ENCODE results near the gene CAPN1.
"Not testable (repeated sequence)": the region's sequence is repeated elsewhere in the genome, so short reads cannot be mapped to it uniquely, and the experiment has no call there.

Gene CAPN1

DNA sequence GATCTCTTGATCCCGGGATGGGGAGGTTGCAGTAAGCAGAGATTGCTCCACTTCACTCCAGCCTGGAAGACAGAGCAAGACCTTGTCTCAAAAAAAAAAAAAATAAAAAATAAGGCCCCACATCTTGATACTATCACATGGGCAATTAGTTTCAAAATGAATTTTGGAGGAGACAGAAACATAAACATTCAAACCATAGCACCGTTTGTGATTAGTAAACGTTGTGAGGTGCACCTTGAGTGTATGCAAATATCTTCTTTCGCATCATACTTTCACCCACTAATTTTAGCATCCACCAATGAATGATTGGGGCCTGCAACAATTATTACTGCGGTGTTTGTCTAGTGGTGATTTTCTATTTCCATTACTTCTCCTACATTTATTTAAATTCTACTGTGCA lies 22.7 kb upstream of the CAPN1 start:
- no peak for DNase-seq (ENCODE audit: low read depth in 2 of 2)

DNA sequence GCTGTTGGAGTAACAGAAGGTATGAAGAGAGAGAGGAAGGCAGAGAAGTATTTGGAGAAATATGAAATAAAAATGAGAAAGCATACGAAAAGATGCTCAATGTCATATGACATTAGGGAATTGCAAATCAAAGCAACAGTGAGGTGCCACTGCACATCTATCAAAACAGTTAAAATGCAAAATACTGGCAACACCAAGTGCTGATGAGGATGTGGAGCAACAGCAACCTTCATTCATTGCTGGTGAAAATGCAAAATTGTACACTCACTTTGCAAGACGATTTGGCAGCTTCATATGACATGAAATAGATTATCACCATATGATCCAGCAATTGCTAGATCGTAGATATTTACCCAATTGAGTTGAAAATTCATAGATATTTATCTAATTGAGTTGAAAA lies 21.1 kb upstream of the CAPN1 start:
- no peak for DNase-seq (ENCODE audit: low read depth in 2 of 2)

DNA sequence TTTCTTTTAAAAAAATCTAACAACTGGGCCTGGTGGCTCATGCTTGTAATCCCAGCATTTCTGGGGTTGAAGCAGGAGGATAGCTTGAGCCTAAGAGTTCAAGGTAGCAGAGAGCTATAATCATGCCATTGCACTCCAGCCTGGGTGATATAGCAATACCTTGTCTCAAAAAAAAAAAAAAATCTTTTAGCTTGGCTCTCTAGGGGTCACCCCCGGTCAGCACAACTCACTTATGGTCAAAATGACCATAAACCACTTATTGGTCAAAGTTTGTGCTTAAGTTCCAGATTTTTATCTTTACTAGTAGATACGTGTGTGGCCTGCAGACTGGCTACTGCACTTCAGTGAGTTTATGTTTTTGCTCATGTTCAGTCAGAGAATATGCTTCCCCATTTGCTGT lies 18.0 kb upstream of the CAPN1 start:
- DNase-seq (ENCODE audit: low read depth in 2 of 2) = no peak

DNA sequence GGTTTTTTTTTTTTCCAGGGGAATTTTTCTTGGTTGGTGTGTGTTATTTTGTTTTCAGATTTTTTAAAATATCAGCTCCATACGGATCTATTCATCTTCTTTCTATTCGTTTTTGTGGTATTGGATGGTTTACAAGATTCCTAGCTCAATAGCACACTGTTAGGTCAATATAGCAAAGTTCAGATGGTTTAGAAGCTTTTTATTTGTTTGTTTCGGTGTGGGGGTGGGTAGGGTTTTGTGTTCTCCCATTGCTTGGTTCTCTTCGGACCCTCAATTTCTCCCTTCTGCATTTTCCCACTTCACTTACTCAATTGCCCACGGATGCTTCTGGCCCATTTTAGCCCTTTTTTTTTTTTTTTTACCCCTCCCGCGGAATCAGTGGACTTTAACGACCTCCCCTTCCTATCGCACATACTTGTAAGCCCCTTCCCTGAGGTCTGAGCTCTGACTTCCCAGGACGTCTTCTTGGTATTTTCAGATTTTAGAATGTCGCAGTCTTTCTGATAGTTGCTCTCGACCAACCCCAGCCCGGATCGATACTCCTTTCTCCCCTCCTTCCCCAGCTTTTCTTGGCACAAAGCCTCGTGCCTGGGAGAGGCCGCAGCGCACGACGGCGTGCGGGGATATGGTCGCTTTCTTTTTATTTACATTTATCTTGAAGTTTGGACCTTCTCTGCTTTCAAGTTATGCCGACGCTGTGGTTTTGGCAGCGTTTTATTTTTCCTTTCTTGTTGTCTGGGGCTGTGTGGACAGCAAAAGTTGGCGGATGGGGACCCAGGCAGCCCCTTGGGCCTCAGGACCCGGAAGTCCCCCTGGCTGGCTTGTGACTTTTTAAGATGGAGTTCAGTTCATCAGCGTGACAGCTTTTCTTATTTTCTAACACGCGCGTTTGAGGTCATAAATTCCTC lies 16.1 kb upstream of the CAPN1 start:
- no peak for DNase-seq (ENCODE audit: low read depth in 2 of 2)

DNA sequence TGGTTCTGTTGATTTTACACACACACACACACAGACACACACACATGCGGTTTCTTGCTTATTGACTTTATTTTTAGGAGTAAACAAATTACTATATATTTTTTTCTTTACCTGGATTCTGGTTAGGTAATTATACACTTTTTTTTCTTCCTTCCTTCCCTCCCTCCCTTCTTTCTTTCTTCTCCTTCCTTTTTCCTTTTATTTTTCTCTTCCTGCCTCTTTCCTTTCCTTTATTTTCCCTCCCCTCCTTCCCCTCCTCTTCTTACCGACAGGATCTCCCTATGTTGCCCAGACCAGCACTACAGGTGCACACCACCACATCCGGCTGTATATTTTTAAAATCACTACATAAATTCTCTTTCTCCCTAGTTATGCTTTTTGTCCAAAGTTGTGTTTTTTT lies 14.8 kb upstream of the CAPN1 start:
- no peak for DNase-seq (ENCODE audit: low read depth in 2 of 2)

DNA sequence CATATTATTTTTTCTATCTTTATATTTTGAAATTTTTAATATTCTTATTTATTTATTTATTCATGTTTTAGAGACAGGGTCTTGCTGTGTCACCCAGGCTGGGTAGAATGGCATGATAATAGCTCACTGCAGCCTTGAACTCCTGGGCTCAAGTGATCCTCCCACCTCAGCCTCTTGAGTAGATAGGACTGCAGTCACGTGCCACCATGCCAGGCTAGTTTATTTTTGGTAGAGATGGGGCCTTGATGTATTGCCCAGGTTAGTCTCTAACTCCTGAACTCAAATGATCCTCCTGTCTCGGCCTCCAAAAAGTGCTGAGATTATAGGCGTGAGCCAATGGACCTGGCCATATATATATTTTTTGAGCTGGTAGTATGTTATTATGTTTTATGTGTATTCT lies 14.1 kb upstream of the CAPN1 start:
- DNase-seq (ENCODE audit: low read depth in 2 of 2) = no peak

DNA sequence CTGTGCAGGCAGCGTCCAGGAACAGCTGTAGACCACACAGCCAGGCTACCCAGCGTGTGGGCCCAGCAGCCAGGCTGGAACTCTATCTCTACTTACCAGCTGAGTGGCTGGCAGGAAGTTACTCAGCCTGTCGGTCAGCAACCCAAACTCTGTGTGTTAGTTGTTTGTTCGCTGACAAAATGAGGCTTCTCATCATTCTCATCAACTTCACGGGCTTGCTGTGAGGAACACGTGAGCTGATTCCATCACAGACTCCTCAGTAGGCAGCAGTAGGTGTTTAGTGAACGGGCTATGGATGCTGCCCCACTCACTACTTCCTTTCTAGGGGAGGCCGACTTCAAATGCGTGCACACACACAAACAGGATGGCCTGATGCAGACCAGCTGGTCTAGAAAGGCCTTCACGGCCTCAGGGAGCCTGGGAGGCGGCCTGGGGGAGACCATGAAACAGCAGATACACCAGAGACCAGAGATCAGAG lies 12.5 kb upstream of the CAPN1 start:
- no peak for DNase-seq (ENCODE audit: low read depth in 2 of 2)

DNA sequence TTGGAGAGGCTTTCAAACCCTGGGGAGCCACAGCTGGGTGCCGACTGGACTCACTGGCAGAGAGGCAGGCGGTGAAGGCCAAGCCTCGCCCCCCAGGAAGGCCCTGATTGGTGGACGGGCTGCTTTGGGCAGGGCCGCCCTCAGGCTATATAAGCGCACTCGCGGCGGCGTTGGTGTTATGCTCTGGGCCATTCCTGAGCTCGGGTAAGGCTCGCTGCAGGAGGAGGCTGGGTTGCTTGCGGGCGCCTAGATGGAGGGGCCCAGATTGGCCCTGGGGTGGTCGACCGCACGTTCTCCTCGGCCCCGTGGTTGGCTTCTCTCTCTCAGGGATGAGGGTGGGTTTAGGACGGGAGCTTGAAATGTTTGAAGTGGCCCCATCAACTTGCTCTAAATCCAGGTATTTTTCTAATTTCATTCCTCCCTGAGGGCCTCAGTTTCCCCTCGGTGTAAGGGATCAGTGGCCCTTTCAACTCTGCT lies 11.6 kb upstream of the CAPN1 start, which contains the start of gene SPDYC:
TSS of gene SPDYC (plus strand) at position 176 of the 477 bp plus-strand sequence. CDS start 1,125 bp downstream, outside the sequence.
- no peak for DNase-seq (ENCODE audit: low read depth in 2 of 2)

DNA sequence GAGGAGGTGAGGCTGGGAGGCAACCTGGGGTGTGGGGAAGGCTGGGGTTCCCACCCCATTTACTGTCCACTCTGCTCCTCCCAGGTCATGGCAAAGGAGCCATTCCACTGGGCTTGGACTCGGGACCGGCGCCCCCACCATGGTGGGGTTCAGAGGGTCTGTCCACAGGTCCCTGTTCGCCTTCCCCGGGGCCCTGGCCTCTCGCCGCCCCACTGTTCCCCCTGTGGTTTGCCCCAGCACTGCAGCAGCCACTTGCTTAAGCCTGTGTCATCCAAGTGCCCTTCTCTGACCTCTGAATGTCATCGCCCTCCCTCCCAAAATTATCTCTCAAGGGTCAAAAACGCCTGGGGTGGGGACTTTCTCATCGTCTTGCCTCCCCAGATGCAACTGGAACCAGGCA lies 9.1 kb upstream of the CAPN1 start:
- DNase-seq (ENCODE audit: low read depth in 2 of 2) = no peak

DNA sequence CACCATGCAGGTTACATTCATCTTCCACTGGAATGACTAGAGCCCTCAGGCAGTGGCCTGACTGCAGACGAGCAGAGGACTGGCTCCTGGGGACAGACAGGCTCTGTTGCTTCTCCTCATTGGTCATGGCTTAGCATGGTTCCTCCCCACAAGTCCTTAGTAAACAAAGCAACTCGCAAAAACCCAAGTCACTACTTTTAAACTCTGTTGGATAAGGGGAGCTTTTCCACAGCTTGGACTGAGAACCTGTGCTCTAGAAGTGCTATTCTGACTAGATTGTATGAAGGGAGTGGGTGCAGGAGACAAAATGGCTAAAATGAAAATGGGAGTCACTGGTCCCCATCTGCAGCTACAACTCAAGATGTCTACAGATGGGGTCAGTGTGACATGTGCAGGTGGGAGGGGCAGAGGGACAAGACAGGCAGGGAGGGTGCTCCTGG lies 7.1 kb upstream of the CAPN1 start:
- not testable (repeated sequence) for DNase-seq (ENCODE audit: low read depth in 2 of 2)

DNA sequence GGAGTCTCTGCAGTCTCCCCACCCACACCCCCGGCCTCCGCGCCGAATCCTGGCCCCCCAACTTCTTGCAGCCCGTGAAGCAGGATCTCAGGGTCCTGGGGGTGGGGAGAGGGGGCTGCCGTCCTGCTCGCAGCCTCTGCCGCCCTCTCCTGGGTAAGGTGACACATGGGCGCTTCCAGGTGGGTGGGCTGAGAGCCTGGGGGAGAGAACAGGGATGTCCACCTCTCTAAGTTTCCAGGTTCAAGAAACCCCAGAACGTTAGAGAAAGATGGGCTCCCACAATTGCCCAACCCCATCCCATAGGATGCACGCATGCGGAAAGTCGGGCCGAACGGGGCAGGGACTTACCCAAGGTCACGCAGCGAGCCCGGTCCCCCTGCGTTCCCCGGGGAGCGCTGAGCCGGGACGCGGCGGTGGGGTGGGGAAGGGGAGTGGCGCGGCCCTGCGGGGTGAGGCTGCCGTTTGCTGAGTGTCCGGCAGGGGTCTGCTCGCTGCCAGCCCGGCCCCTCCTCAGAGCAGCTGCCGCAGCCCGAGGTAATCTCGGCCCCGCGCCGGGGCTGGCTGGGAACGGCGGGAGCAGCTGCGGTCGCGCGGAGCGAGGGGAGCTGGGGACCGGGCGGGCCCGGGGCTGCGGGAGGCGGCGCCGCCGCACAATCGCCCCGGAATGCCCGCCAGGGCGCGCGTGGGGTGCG lies 705 bp upstream of the CAPN1 start:
- DNase-seq (ENCODE audit: low read depth in 2 of 2) = peak; percentile 41

DNA sequence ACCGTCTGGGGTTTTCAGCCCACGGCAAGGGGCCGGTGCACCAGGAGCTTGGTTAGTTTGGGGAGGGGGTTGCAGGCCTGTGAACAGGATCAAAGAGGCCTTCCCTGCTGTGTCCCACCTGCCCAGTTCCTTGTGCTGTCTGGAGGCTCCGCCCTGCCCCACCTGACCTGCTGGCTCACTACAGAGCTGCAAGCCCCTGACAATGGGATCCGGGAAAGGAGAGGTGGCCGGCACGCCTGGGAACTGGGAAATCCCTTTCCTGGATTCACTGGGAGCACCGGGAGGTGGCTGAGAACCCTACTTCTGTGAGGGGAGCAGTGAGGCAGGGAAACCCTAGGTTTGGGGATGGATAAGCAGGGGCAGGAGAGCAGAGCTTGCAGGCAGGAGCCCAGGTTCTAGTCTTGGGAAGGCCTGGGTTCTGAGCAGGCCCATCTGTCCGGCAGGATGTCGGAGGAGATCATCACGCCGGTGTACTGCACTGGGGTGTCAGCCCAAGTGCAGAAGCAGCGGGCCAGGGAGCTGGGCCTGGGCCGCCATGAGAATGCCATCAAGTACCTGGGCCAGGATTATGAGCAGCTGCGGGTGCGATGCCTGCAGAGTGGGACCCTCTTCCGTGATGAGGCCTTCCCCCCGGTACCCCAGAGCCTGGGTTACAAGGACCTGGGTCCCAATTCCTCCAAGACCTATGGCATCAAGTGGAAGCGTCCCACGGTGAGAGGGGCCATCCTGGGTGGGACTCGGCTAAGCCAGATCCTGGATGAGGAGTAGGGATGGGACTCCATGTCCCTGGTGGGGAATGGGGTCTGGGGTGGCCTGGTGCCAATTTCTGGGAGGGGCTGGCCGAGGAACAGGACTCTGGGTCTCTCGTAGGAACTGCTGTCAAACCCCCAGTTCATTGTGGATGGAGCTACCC lies 786 bp downstream of the CAPN1 start:
- DNase-seq (ENCODE audit: low read depth in 2 of 2) = no peak

DNA sequence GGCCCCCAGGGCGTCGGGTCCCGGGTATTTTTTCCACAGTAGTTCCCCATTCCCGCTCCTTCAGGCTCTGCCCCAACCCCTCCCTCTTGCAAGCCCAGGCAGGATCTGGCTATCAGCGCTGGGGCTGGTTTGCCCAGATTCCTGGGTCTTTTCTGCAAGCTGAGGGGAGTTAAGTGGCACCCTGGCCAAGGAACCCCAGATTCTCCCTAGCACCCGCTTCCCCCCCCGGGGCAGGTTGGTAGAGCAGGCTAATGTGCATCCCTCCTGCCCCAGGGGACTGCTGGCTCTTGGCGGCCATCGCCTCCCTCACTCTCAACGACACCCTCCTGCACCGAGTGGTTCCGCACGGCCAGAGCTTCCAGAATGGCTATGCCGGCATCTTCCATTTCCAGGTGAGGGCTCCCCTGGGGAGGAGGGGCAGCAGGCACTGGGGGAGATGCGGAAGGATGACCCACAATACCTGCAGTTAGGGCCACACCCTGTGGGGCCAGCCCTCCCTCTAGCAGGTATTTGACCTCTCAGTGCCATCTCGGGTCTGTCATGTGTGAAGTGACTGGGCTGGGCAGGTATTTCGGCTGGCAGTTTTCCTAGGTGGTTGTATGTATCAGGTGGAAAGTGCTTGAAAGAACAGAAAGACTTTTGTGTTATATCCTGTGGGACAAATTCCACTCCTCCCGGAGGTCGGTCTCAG lies 1.6 kb downstream of the CAPN1 start:
- DNase-seq (ENCODE audit: low read depth in 2 of 2) = no peak

DNA sequence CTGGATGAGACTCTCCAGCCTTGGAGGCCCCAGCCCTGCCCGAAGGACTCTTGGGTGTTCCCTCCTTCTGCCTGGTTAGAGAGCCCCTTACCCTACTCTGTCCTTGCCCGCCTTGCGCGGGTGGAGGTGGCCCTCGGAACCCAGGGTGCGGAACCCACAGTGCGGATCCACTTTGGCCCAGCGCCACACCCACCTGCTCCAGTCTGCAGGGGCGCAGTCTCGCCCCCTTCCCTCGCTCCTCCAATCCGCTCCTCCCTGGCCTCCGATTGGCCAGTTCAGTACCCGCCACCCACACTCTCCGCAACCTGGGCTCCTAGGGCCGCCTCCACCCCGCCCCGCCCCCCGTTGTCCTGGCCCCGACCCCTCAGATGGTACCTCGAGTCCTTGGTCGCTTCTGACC lies 2.4 kb downstream of the CAPN1 start:
- DNase-seq (ENCODE audit: low read depth in 2 of 2) = no peak

DNA sequence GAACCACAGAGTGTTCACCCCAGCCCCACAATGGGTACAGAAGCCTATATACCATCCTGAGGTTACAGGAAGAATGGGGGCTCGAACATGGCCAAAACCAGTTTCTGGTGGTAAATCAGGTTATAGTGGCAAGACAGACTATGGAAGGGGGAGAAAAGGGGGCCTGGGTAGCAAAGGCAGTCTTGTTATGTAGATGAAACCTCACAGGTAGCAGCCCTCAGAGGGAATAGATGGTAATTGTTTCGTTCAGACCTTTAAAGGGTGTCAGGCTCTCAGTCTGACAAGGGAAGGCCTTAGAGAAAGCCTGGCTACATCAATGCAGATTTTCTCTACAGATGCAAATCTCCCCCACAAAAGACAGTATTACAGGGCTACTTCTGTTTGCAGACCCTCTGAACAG lies 3.4 kb downstream of the CAPN1 start:
- no peak for DNase-seq (ENCODE audit: low read depth in 2 of 2)

DNA sequence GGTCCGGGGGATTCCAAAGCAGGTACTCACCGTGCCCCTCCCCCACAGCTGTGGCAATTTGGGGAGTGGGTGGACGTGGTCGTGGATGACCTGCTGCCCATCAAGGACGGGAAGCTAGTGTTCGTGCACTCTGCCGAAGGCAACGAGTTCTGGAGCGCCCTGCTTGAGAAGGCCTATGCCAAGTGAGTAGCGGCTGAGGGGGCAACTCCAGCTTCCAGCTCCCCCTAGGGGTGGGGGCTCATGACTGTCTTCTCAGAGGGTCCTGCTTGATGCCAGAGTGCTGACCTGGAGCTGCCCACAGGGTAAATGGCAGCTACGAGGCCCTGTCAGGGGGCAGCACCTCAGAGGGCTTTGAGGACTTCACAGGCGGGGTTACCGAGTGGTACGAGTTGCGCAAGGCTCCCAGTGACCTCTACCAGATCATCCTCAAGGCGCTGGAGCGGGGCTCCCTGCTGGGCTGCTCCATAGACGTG lies 4.2 kb downstream of the CAPN1 start:
- no peak for DNase-seq (ENCODE audit: low read depth in 2 of 2)

DNA sequence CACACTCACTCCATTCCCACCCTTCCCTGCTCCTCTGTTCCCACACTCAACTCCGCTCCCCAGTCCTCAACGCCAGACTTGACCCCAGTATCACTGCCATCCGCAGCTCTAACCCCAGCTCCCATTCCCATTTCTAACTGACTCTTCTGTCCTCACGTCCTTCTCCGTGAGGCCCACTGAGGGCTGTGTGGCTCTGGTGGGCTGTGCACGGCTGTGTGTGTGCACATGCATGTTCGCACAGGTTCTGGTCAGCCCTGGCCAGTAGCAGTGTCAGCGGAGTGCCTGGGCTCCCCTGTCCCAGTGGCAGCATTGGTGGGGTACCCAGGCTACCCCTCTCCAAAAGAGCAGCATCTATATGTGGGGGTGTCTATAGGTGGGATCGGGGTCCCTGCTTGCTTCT lies 5.0 kb downstream of the CAPN1 start:
- no peak for DNase-seq (ENCODE audit: low read depth in 2 of 2)

DNA sequence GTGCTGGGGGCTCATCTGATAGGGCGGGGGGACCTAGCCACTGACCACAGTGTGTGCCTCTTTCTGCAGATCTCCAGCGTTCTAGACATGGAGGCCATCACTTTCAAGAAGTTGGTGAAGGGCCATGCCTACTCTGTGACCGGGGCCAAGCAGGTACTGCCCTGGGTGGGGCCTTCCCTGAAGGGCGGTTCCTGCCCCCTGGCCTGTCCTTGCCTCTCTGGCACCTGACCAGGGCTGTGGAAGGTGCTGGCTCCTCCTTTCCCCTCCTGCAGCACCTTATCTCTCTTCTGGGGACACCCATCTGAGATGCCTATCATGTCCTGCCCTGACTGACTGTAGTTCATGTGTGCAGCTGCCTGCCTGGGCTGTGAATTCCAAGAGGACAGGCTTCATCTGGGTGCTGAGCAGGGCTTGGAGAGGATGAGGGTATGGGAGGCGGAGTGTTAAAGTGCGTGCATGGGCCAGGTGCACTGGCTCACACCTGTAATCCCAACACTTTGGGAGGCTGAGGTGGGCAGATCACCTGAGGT lies 5.5 kb downstream of the CAPN1 start:
- DNase-seq (ENCODE audit: low read depth in 2 of 2) = no peak

DNA sequence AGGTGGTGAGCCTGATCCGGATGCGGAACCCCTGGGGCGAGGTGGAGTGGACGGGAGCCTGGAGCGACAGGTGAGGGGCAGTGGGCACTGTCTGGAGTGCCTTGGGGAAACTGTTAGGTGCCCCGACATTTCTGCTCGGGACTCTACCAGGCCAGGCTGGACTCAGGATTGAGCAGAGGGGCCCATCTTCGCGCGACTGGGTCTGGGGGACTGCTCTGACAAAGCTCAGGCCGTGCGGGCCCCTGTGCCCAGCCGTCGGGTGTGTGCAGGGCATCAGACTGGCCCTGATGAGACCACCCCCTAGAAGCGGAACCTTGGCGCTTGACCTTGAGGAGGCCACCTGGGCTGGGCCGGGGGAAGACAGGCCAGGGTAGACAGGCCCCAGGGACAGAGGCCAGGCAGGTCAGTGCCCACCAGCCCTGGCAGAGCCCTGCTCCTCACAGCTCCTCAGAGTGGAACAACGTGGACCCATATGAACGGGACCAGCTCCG lies 6.3 kb downstream of the CAPN1 start:
- DNase-seq (ENCODE audit: low read depth in 2 of 2) = no peak

DNA sequence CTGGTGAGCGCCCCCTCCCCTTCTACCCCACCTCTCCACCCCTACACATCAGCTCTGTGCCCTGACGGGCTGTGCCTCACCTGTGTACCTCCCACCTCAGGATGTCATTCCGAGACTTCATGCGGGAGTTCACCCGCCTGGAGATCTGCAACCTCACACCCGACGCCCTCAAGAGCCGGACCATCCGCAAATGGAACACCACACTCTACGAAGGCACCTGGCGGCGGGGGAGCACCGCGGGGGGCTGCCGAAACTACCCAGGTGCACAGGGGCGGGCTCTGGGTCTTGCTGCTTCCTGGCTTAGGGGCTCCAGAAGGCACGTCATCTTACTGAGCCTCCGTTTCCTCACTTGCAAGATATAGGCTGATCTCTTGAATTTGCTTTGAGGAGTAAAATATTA lies 6.8 kb downstream of the CAPN1 start:
- DNase-seq (ENCODE audit: low read depth in 2 of 2) = no peak

DNA sequence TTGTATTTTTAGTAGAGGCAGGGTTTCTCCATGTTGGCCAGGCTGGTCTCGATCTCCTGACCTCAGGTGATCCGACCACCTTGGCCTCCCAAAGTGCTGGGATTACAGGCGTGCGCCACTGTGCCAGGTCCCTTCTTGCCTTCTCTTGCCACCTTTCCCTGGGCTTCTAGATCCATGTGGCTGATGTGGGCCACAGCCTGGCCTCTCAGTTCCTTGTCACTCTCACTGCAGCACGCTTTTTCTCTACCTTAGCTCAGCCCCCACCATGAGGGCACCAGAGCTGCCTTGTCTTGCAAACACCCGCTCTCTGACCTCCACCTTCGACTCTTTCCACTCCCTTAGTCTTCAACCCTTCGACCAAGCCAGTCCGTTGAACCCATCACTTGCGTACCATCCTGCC lies 7.5 kb downstream of the CAPN1 start:
- no peak for DNase-seq (ENCODE audit: low read depth in 2 of 2)

Data from stimulated activated CD8-positive, alpha-beta memory T cell treated with anti-CD3 and anti-CD28 coated beads, Interleukin-2, amount 100 ng/mL, for 48 hours (primary cell).